K562 (cell line): ENCODE measurements around the gene ZNF280C.

Experiments used
- ASH1L ChIP-seq: fragments of 450-650 bp; IDR thresholded peaks from 2 replicates; pipeline ENCODE4 v1.6.1; 2018; ENCODE audit warnings: borderline replicate concordance, mild to moderate bottlenecking, low read depth; ENCODE audit not compliant: partially characterized antibody
- HOXB6 ChIP-seq: fragments of 250-450 bp; sonication (Bioruptor Pico); IDR thresholded peaks from 2 replicates; pipeline ENCODE4 v1.5.1; 2022; ENCODE audit warnings: mild to moderate bottlenecking, borderline replicate concordance
- PBX2 ChIP-seq, 2 experiments: IDR thresholded peaks in 1 of 2; conservative IDR thresholded peaks in 1 of 2; 2 replicates each; pipeline ENCODE4 v1.6.1; 2016; ENCODE audit warnings: low read depth in 2 of 2, mild to moderate bottlenecking in 1 of 2, missing compliant biosample characterization in 1 of 2, missing genetic modification characterization in 1 of 2, moderate library complexity in 1 of 2
- POLR2B ChIP-seq: fragments of 450-650 bp; IDR thresholded peaks from 2 replicates; pipeline ENCODE4 v1.6.1; 2018; ENCODE audit warnings: low read depth; ENCODE audit not compliant: partially characterized antibody
- SMAD3 ChIP-seq: fragments of 450-650 bp; formaldehyde crosslinking; conservative IDR thresholded peaks from 2 replicates; pipeline ENCODE4 v1.4.0; 2020; ENCODE audit warnings: mild to moderate bottlenecking

- no peak for TF ChIP-seq HOXB6
- TF ChIP-seq POLR2B: no peak
- TF ChIP-seq SMAD3: no peak
- no peak for TF ChIP-seq ASH1L
- no peak for TF ChIP-seq PBX2 (CRISPR knock-in tag; IDR thresholded peaks at IDR 0.05; ENCODE audit: low read depth)
- no peak for TF ChIP-seq PBX2 (tag; conservative IDR thresholded peaks at IDR 0.05; ENCODE audit: low read depth)
Observed at GRCh38 chrX:130171446-130172126, 97.1 kb downstream of the ZNF280C start, which contains the start of gene RAB33A.
